Pancreas (tissue), 10 donors: ENCODE measurements around the gene SH3GL3. TPM values are rescaled to one million over a fixed set of nuclear protein-coding genes. Genes with fewer than 3 reads are reported as not detected.

Experiments
- ATAC-seq, 4 donors: fragments of 200-7000 bp; cut with Tn5 transposase; one replicate each; pipeline versions ENCODE4 v1.8.0 to v1.9.1; 2020; ENCODE audit warnings: mild to moderate bottlenecking in 4 of 4, moderate library complexity in 4 of 4
- DNase-seq, 6 donors: peaks; one replicate each; pipeline ENCODE4 v3.0.0-alpha.2; 2020
- FAIRE-seq: peaks from 2 replicates; lab custom pipeline; 2012; peaks lifted over from hg19 to GRCh38; lab: Jason Lieb, UNC
- H3K27ac ChIP-seq, 4 donors: fragments of 200-600 bp; sonication (generic); 1 replicate in 3 of 4; 2 replicates in 1 of 4; pipeline versions ENCODE4 v1.5.0 to v1.8.0; 2020
- H3K27me3 ChIP-seq, 4 donors: fragments of 200-600 bp; one replicate each; pipeline ENCODE4 v1.8.0; 2021
- H3K36me3 ChIP-seq, 3 donors: fragments of 200-600 bp; sonication (generic) in 1 of 3; one replicate each; pipeline versions ENCODE4 v1.5.0 to v1.8.0; 2020 to 2021
- H3K4me1 ChIP-seq, 3 donors: fragments of 200-600 bp; one replicate each; pipeline ENCODE4 v1.8.0; 2021
- H3K4me3 ChIP-seq, 4 donors: fragments of 200-600 bp; sonication (generic) in 2 of 4; one replicate each; pipeline versions ENCODE4 v1.5.0 to v1.8.0; 2020 to 2021
- H3K9me3 ChIP-seq, 4 donors: fragments of 200-600 bp; one replicate each; pipeline ENCODE4 v1.8.0; 2021
- CTCF ChIP-seq, 4 donors: fragments of 200-600 bp; sonication (generic) in 3 of 4; IDR thresholded peaks; one replicate each; pipeline versions ENCODE4 v1.5.0 to v1.8.0; 2021; ENCODE audit warnings: antibody characterized with exemption in 4 of 4
- WGBS, 2 donors: extraction: QIAGEN DNeasy Blood & Tissue Kit; methylation state at CpG; one replicate each; pipeline ENCODE4 v1.1.7; 2013; 5-methylcytosine and 5-hydroxymethylcytosine counted together
- intact Hi-C, 3 donors: fragments of 100-400 bp; cut with DNase I; formaldehyde crosslinking; loops; one replicate each; pipeline versions ENCODE4 v1.11.1 to v1.14.2; 2022
- polyA plus RNA-seq, 2 donors: library from polyadenylated mRNA; stranded (reverse); fragments of 200-250 nt; gene quantifications; one replicate each; pipeline ENCODE4 v1.2.3, GENCODE V29; 2013
- total RNA-seq, 6 donors: library from RNA; stranded (reverse); fragmentation: NEBNext Ultra II Directional in 4 of 6; extraction: Animal tissue kit (Norgen Biotek cat#: 25700) in 4 of 6; gene quantifications; one replicate each; pipeline versions ENCODE4 v1.2.1 to v1.2.4, GENCODE V29; 2021 to 2023
- donor health status: healthy with polysubstance abuse.
- donor health status: DM: no; HTN: no; CAD: no; lungs with moderate emphysema.
- donor health status: DM: no; HTN: no; CAD: no.
- donor health status: control.
- donor health status: control.
- donor health status: Bipolar disorder and iron deficiency.
- donor health status: DM: yes; HTN: yes; CAD: no.
- donor health status: DM: no; HTN: no; CAD: no.
- donor health status: DM: no; HTN: no; CAD: no.
- donor health status: DM: yes; HTN: yes; CAD: no.

Gene SH3GL3
- total and polyA plus RNA-seq, 8 donors: 0.23 to 0.87 (median 0.54) TPM; not detected in 4

- FAIRE-seq (no peak), ATAC-seq (no peak), DNase-seq (no peak)
- Histone ChIP-seq H3K27ac (no peak overlapping the region), H3K4me1 (peaks cover 0 to 6% (median 5%) of the 10 kb centered on the region in 3 donors), H3K36me3 (no peaks in the 10 kb centered on the region), H3K4me3 (no peak overlapping the region), H3K27me3 (no peaks in the 10 kb centered on the region), H3K9me3 (no peaks in the 10 kb centered on the region)
- intact Hi-C loops: loop anchor here in 2 of 3 donors (5.0 kb wide), 2 partner anchors 107 to 112 kb away; no protein-coding TSS in a partner anchor
- WGBS, 2 donors: 75 to 86% methylated on average over 3 of the region's 3 CpGs
- TF ChIP-seq CTCF (IDR thresholded peaks at IDR 0.05): no peak
Observed at GRCh38 chr15:83449937-83450506, 2.9 kb downstream of the SH3GL3 start.

GRCh38 chr15:83457149-83457548, 10.0 kb downstream of the SH3GL3 start:
- ATAC-seq (no peak), DNase-seq (no peak), FAIRE-seq (no peak)
- Histone ChIP-seq H3K9me3 (no peaks in the 10 kb centered on the region), H3K4me1 (no peaks in the 10 kb centered on the region), H3K27me3 (no peaks in the 10 kb centered on the region), H3K4me3 (no peak overlapping the region), H3K36me3 (no peaks in the 10 kb centered on the region), H3K27ac (no peak overlapping the region)
- TF ChIP-seq CTCF (IDR thresholded peaks at IDR 0.05): no peak
- intact Hi-C loops: no loop called here
- WGBS, 2 donors: 66 to 88% methylated on average over 1 of the region's 1 CpG

- FAIRE-seq: no peak
Observed at GRCh38 chr15:83458381-83458780, 11.2 kb downstream of the SH3GL3 start.

GRCh38 chr15:83462026-83462425, 14.9 kb downstream of the SH3GL3 start:
- no peak for ATAC-seq
- TF ChIP-seq CTCF (IDR thresholded peaks at IDR 0.05): no peak
- 83 to 96% methylated on average over 3 of the region's 3 CpGs for WGBS, 2 donors

More at GRCh38 chr15:83458381-83458780, 11.2 kb downstream of the SH3GL3 start:
- no peak for DNase-seq
- intact Hi-C loops: no loop called here
- TF ChIP-seq CTCF (IDR thresholded peaks at IDR 0.05): no peak
- 48 to 54% methylated on average over 3 of the region's 3 CpGs for WGBS, 2 donors
- Histone ChIP-seq H3K4me1 (no peaks in the 10 kb centered on the region), H3K27me3 (no peaks in the 10 kb centered on the region), H3K36me3 (no peaks in the 10 kb centered on the region), H3K9me3 (no peaks in the 10 kb centered on the region), H3K27ac (no peak overlapping the region), H3K4me3 (no peak overlapping the region)
- ATAC-seq: no peak

GRCh38 chr15:83462953-83463433, 15.9 kb downstream of the SH3GL3 start:
- H3K27ac ChIP-seq: no peak overlapping the region
- FAIRE-seq: no peak
- no peak overlapping the region for H3K4me3 ChIP-seq
- H3K9me3 ChIP-seq: no peaks in the 10 kb centered on the region
- intact Hi-C loops: no loop called here
- DNase-seq: no peak
- H3K4me1 ChIP-seq: no peaks in the 10 kb centered on the region
- H3K36me3 ChIP-seq: no peaks in the 10 kb centered on the region
- H3K27me3 ChIP-seq: no peaks in the 10 kb centered on the region
- 26 to 33% methylated on average over 4 of the region's 4 CpGs for WGBS, 2 donors
- no peak for TF ChIP-seq CTCF (IDR thresholded peaks at IDR 0.05)
- no peak for ATAC-seq

More at GRCh38 chr15:83462026-83462425, 14.9 kb downstream of the SH3GL3 start:
- Histone ChIP-seq H3K27me3 (no peaks in the 10 kb centered on the region), H3K27ac (no peak overlapping the region), H3K36me3 (no peaks in the 10 kb centered on the region), H3K9me3 (no peaks in the 10 kb centered on the region), H3K4me1 (no peaks in the 10 kb centered on the region), H3K4me3 (no peak overlapping the region)
- FAIRE-seq (no peak), DNase-seq (no peak)
- intact Hi-C loops: no loop called here
